GM21360 (cell line): ENCODE measurements around the gene RABAC1.
"Not testable (repeated sequence)": the region's sequence is repeated elsewhere in the genome, so short reads cannot be mapped to it uniquely, and the experiment has no call there.

Experiments used
- ATAC-seq: cut with Tn5 transposase; IDR thresholded peaks from one replicate; pipeline ENCODE4 v1.9.1; 2021; ENCODE audit warnings: mild to moderate bottlenecking, moderate library complexity; ENCODE audit not compliant: unreplicated experiment

RABAC1 gene

GRCh38 chr19:41947091-41947490, 12.0 kb downstream of the RABAC1 start:
- ATAC-seq = no peak

- no peak for ATAC-seq
These were observed 13.9 kb downstream of the RABAC1 start for GRCh38 chr19:41945135-41945766.

- ATAC-seq = no peak
These were observed 14.8 kb downstream of the RABAC1 start for GRCh38 chr19:41944336-41944735.

GRCh38 chr19:41941410-41942202, 17.5 kb downstream of the RABAC1 start:
- no peak for ATAC-seq

GRCh38 chr19:41940731-41941409, 18.3 kb downstream of the RABAC1 start:
- no peak for ATAC-seq

GRCh38 chr19:41939861-41940730, 19.0 kb downstream of the RABAC1 start:
- ATAC-seq = no peak

- not testable (repeated sequence) for ATAC-seq
These were observed 19.9 kb downstream of the RABAC1 start for GRCh38 chr19:41939209-41939608.

- no peak for ATAC-seq
These were observed 21.3 kb downstream of the RABAC1 start for GRCh38 chr19:41937525-41938468.

GRCh38 chr19:41936961-41937360, 22.2 kb downstream of the RABAC1 start:
- no peak for ATAC-seq

GRCh38 chr19:41936416-41936850, 22.7 kb downstream of the RABAC1 start:
- ATAC-seq = no peak

GRCh38 chr19:41935760-41936415, 23.2 kb downstream of the RABAC1 start:
- ATAC-seq = no peak

GRCh38 chr19:41934849-41935374, 24.2 kb downstream of the RABAC1 start:
- ATAC-seq = no peak

GRCh38 chr19:41933693-41934426, 25.3 kb downstream of the RABAC1 start:
- ATAC-seq = no peak

- ATAC-seq = no peak
These were observed 26.3 kb downstream of the RABAC1 start for GRCh38 chr19:41932720-41933332.

GRCh38 chr19:41932259-41932719, 26.8 kb downstream of the RABAC1 start:
- no peak for ATAC-seq

- no peak for ATAC-seq
These were observed 28.1 kb downstream of the RABAC1 start for GRCh38 chr19:41930926-41931592.

- ATAC-seq = no peak
These were observed 28.8 kb downstream of the RABAC1 start for GRCh38 chr19:41930322-41930722.
